Cerebellar cortex (tissue), 1 donor: Measurements from ENCODE around the gene ZNF559.

Experiments
- DNase-seq: peaks from one replicate; pipeline ENCODE4 v3.0.0-alpha.2; 2015; ENCODE audit warnings: low spot score

The ZNF559 gene

DNA sequence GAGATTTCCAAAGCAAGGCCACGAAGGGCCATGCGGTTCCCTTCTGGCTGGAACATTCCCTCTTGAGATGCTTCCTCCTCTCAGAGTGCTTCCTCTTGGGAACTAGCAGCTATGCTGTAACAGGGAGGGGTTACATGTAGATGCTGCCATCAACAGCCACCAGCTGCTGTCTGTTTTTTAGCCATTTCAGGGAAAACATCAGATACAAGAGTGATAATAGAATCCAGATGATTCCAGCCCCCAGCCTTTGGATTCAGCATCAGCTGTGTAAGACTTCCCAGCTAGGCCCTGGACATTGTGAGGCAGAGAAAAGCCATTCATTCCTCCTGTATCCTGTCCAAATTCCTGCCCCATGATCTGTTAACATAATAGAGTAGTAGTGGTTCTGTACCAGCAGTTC lies 30.7 kb downstream of the ZNF559 start:
- DNase-seq = no peak

DNA sequence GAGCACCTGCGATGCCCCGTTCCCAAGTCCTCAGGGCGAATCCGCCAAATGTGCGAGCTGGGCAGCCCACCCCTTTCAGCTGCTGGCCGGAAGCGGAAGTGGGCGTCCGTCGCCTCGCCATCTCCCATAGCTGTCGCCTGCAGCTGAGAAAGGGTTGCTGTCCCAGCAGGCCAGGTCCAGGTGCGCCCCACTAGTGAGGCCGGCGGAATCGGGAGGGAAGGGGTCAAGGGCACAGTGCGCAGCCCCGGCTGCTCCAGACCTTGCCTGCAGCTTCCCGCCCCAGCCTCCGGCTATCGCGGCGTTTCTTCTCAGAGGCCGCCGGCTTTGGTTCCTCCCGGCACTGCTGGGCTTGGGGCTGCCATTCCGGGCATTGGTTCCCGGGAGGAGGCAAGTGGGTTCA lies 38.9 kb downstream of the ZNF559 start, which contains the start of gene ZNF177:
ZNF177 (plus strand) TSS at position 109 of the 400 bp plus-strand sequence. CDS start 15,299 bp downstream, outside the sequence.
- DNase-seq = no peak

GRCh38 chr19:9370738-9371619 lies 47.0 kb downstream of the ZNF559 start:
- no peak for DNase-seq

DNA sequence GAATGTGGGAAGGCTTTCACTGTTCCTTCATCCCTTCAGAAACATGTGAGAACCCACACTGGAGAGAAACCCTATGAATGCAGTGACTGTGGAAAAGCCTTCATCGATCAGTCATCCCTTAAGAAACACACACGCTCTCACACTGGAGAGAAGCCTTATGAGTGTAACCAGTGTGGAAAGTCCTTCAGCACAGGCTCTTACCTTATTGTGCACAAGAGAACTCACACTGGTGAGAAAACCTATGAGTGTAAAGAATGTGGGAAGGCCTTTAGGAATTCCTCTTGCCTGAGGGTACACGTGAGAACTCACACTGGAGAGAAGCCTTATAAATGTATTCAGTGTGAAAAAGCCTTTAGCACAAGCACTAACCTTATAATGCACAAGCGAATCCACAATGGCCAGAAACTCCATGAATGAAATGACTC lies 57.4 kb downstream of the ZNF559 start:
- no peak for DNase-seq
